ENCODE results near the gene COX15.

COX15 gene

GRCh38 chr10:99682752-99683151, 49.2 kb downstream of the COX15 start (continued):
- TF ChIP-seq ZNF704 (tag by site-specific recombination; IDR thresholded peaks at IDR 0.05), result no peak

Measured in HEK293 (cell line).